B cell (primary cell): Measurements from ENCODE around the gene TMEM37. TPM values are rescaled to one million over a fixed set of nuclear protein-coding genes. Genes with fewer than 3 reads are reported as not detected.

ENCODE experiments used
- ATAC-seq: fragments of 200-7000 bp; cut with Tn5 transposase; one replicate; pipeline ENCODE4 v1.10.0; 2021; ENCODE audit warnings: low read depth, mild to moderate bottlenecking, moderate number of reproducible peaks, moderate library complexity
- CTCF ChIA-PET: fragments of 350-600 bp; sonication (Branson Sonifier 250); formaldehyde crosslinking; loops from one replicate; lab custom pipeline; 2021; ENCODE audit warnings: antibody characterized with exemption, inconsistent platforms; lab: Charles Lee
- POLR2A ChIA-PET: fragments of 350-600 bp; sonication (Branson Sonifier 250); formaldehyde crosslinking; loops from one replicate; lab custom pipeline; 2021; ENCODE audit warnings: antibody characterized with exemption; lab: Charles Lee
- DNase-seq: peaks from one replicate; pipeline ENCODE4 v3.0.0; 2013
- H2AFZ ChIP-seq: 2 replicates; pipeline ENCODE4 v1.6.1; 2012; ENCODE audit warnings: mild to moderate bottlenecking, low read depth, low read length; ENCODE audit not compliant: insufficient read depth, poor library complexity, severe bottlenecking
- H3K27ac ChIP-seq, 2 donors: 1 replicate in 1 of 2; 2 replicates in 1 of 2; pipeline ENCODE4 v1.5.1; 2012 to 2013; ENCODE audit warnings: low read length in 2 of 2, mild to moderate bottlenecking in 2 of 2, moderate library complexity in 1 of 2
- H3K27me3 ChIP-seq, 4 experiments: fragments of 200-600 bp in 1 of 4; sonication (generic) in 1 of 4; replicated peaks in 1 of 4; 1 replicate in 2 of 4; 2 replicates in 2 of 4; pipeline versions ENCODE4 v1.6.1 to v1.7.0; 2013 to 2016; ENCODE audit warnings: low read length in 3 of 4, mild to moderate bottlenecking in 2 of 4, mixed read lengths in 1 of 4, moderate library complexity in 1 of 4; ENCODE audit not compliant: insufficient read depth in 4 of 4, control insufficient read depth in 3 of 4; ENCODE audit errors: control extremely low read depth in 1 of 4
- H3K36me3 ChIP-seq, 2 experiments: replicated peaks in 1 of 2; 1 replicate in 1 of 2; 2 replicates in 1 of 2; pipeline versions ENCODE4 v1.6.1 to v1.7.1; 2013; ENCODE audit warnings: low read length in 1 of 2; ENCODE audit not compliant: insufficient read depth in 2 of 2, control insufficient read depth in 1 of 2; ENCODE audit errors: control extremely low read depth in 1 of 2, extremely low read depth in 1 of 2
- H3K4me1 ChIP-seq, 2 donors: fragments of 200-600 bp in 1 of 2; sonication (generic) in 1 of 2; 1 replicate in 1 of 2; 2 replicates in 1 of 2; pipeline versions ENCODE4 v1.5.1 to v1.6.1; 2013 to 2017; ENCODE audit warnings: low read length in 2 of 2; ENCODE audit not compliant: control insufficient read depth in 2 of 2, insufficient read depth in 2 of 2
- H3K4me2 ChIP-seq: replicated peaks from 2 replicates; pipeline ENCODE3; 2012; ENCODE audit warnings: mild to moderate bottlenecking, low read depth, low read length; ENCODE audit not compliant: poor library complexity, severe bottlenecking
- H3K4me3 ChIP-seq, 5 experiments: fragments of 200-600 bp in 1 of 5; sonication (generic) in 1 of 5; 1 replicate in 3 of 5; 2 replicates in 2 of 5; pipeline versions ENCODE4 v1.5.1 to v1.7.0; 2011 to 2016; ENCODE audit warnings: low read length in 4 of 5, mild to moderate bottlenecking in 4 of 5, low read depth in 2 of 5, control low read depth in 1 of 5, moderate library complexity in 1 of 5; ENCODE audit not compliant: insufficient read depth in 1 of 5; ENCODE audit errors: control extremely low read depth in 1 of 5, extremely low read depth in 1 of 5
- H3K79me2 ChIP-seq: fragments of 200-600 bp; sonication (generic); one replicate; pipeline ENCODE4 v1.6.0; 2016; ENCODE audit warnings: low read length; ENCODE audit not compliant: control insufficient read depth, insufficient read depth
- H3K9ac ChIP-seq: fragments of 200-600 bp; sonication (generic); 2 replicates; pipeline ENCODE4 v1.6.1; 2017; ENCODE audit warnings: mild to moderate bottlenecking, low read length, moderate library complexity
- H3K9me3 ChIP-seq, 3 donors: one replicate each; pipeline versions ENCODE4 v1.6.1 to v1.7.1; 2013; ENCODE audit warnings: low read length in 2 of 3; ENCODE audit not compliant: control insufficient read depth in 2 of 3, insufficient read depth in 1 of 3; ENCODE audit errors: control extremely low read depth in 1 of 3
- H4K20me1 ChIP-seq: 2 replicates; pipeline ENCODE4 v1.6.0; 2012; ENCODE audit warnings: mild to moderate bottlenecking, low read length; ENCODE audit not compliant: insufficient read depth, control insufficient read depth, poor library complexity, severe bottlenecking
- H3K27ac Mint-ChIP-seq: one replicate; pipeline ENCODE4 v1.8.0; 2021; ENCODE audit warnings: mixed read lengths
- H3K27me3 Mint-ChIP-seq: one replicate; pipeline ENCODE4 v1.8.0; 2021; ENCODE audit warnings: mixed read lengths
- H3K4me1 Mint-ChIP-seq: one replicate; pipeline ENCODE4 v1.8.0; 2021; ENCODE audit warnings: mixed read lengths
- H3K4me3 Mint-ChIP-seq: one replicate; pipeline ENCODE4 v1.8.0; 2021; ENCODE audit warnings: mixed read lengths
- H3K9me3 Mint-ChIP-seq: one replicate; pipeline ENCODE4 v1.8.0; 2022; ENCODE audit warnings: mixed read lengths; ENCODE audit not compliant: insufficient read depth
- EZH2 ChIP-seq: IDR thresholded peaks from 2 replicates; pipeline ENCODE4 v1.6.1; 2012; ENCODE audit warnings: borderline replicate concordance, low read depth, mild to moderate bottlenecking, moderate library complexity, low read length; ENCODE audit not compliant: insufficient read depth, poor library complexity, severe bottlenecking
- WGBS: methylation state at CpG from one replicate; pipeline ENCODE4 v1.1.5; 2013; ENCODE audit warnings: missing lambda C conversion rate; ENCODE audit not compliant: insufficient coverage; 5-methylcytosine and 5-hydroxymethylcytosine counted together
- intact Hi-C: fragments of 100-400 bp; cut with micrococcal nuclease; formaldehyde crosslinking; loops from one replicate; pipeline ENCODE4 v1.10.0; 2022
- polyA plus RNA-seq: library from polyadenylated mRNA; depleted of rRNA; stranded (reverse); fragments of >200 nt; gene quantifications from 2 replicates; pipeline ENCODE4 v1.2.3, GENCODE V29; 2012
- total RNA-seq, 2 donors: library from RNA; stranded (reverse); fragments of 120-200 nt in 1 of 2; gene quantifications; 1 replicate in 1 of 2; 2 replicates in 1 of 2; pipeline versions ENCODE4 v1.2.3 to v1.2.4, GENCODE V29; 2013 to 2022
- TF ChIP-seq, protein P1 (sequence below): fragments of 200-600 bp; IDR thresholded peaks from one replicate; pipeline ENCODE4 v1.8.0; 2022; ENCODE audit warnings: antibody characterized with exemption, mild to moderate bottlenecking

The TMEM37 gene
- total and polyA plus RNA-seq, 2 donors (not counting 1 experiment from before 2014, with no cell fraction given): not detected

DNA sequence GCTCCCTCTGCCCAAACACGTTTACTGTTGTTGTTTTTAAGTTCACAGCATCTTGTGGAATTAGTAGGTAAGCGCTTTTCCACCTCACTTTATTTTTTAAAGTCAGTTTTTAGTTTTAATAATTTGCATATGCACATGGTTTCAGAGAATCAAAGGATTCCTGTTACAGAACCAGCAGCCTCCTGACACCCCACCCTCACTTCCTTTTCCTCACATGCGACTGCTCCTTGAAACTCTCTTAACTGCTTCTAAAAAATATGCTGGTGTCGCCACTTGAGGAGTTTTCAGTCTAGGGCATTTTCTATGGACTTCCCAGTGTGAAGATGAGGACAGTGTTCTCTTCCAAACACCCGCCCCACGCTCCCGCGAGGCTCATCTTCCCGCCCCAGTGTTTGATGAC lies 14.4 kb downstream of the TMEM37 start:
- Histone ChIP-seq H3K9ac (no peak overlapping the region), H3K4me1 (no peaks in the 10 kb centered on the region), H4K20me1 (no peaks in the 10 kb centered on the region), H3K27me3 (peaks cover 0 to 11% (median 5%) of the 10 kb centered on the region in 4 experiments), H3K27ac (no peak overlapping the region), H3K79me2 (no peaks in the 10 kb centered on the region), H3K4me3 (no peak overlapping the region), H3K9me3 (no peaks in the 10 kb centered on the region), H3K4me2 (no peak overlapping the region), H3K36me3 (no peaks in the 10 kb centered on the region), H2AFZ (no peak overlapping the region)
- ATAC-seq: no peak
- Mint-ChIP-seq H3K9me3 (no peaks in the 10 kb centered on the region), H3K4me1 (no peaks in the 10 kb centered on the region), H3K27ac (no peak overlapping the region), H3K27me3 (peaks cover 31% of the 10 kb centered on the region), H3K4me3 (no peak overlapping the region)
- TF ChIP-seq EZH2: no peak
- TF ChIP-seq, protein P1, sequence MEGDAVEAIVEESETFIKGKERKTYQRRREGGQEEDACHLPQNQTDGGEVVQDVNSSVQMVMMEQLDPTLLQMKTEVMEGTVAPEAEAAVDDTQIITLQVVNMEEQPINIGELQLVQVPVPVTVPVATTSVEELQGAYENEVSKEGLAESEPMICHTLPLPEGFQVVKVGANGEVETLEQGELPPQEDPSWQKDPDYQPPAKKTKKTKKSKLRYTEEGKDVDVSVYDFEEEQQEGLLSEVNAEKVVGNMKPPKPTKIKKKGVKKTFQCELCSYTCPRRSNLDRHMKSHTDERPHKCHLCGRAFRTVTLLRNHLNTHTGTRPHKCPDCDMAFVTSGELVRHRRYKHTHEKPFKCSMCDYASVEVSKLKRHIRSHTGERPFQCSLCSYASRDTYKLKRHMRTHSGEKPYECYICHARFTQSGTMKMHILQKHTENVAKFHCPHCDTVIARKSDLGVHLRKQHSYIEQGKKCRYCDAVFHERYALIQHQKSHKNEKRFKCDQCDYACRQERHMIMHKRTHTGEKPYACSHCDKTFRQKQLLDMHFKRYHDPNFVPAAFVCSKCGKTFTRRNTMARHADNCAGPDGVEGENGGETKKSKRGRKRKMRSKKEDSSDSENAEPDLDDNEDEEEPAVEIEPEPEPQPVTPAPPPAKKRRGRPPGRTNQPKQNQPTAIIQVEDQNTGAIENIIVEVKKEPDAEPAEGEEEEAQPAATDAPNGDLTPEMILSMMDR: no peak
- intact Hi-C loops: no loop called here
- DNase-seq: no peak
- POLR2A ChIA-PET: no interaction called here
- WGBS: 79% methylated on average over 6 of the region's 9 CpGs
- CTCF ChIA-PET: no interaction called here

DNA sequence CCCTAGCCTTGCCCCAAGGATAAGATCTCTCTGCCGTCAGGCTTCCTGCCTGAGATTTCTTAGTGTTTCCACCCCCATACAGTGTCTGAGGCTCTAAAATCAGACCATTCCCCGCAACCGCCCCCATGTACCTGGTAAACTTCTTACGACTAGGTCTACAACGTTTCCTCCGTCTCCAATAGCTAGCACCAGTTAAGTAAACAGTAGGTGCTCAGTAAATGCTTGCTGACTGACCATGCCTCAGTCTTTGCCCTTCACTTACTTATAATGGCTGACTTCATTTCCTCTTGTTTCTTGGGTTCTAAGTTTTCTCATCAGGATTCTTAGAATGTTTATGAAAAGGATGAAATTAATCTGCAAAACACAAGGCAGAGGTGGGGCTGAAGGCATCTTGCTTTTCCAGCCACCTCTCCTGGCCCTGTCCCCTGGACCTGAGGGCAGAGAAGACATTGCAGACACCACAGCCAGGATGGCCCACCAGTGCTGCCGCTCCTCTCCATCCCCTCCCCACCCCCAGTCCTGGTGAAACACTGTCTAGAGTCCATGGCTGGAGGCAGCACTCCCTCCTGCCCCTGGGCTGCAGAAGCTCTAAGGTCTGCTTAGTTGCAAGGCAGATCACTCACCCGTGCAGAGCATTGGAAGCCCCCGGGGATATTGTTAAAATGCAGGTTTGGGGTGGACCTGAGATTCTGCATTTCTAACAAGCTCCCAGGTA lies 16.9 kb downstream of the TMEM37 start:
- Histone ChIP-seq H3K4me1 (no peaks in the 10 kb centered on the region), H3K27me3 (peaks cover 0 to 17% (median 5%) of the 10 kb centered on the region in 4 experiments), H3K79me2 (no peaks in the 10 kb centered on the region), H4K20me1 (no peaks in the 10 kb centered on the region), H3K9me3 (no peaks in the 10 kb centered on the region), H3K4me3 (no peak overlapping the region), H2AFZ (no peak overlapping the region), H3K27ac (no peak overlapping the region), H3K4me2 (no peak overlapping the region), H3K9ac (no peak overlapping the region), H3K36me3 (no peaks in the 10 kb centered on the region)
- intact Hi-C loops: no loop called here
- H3K27me3 Mint-ChIP-seq: peaks cover 50% of the 10 kb centered on the region
- ChIA-PET CTCF (no interaction called here), POLR2A (no interaction called here)
- no peaks in the 10 kb centered on the region for H3K4me1 Mint-ChIP-seq
- no peaks in the 10 kb centered on the region for H3K9me3 Mint-ChIP-seq
- no peak overlapping the region for H3K4me3 Mint-ChIP-seq
- ATAC-seq: no peak
- no peak overlapping the region for H3K27ac Mint-ChIP-seq
- no peak for DNase-seq
- WGBS: 87% methylated on average over 9 of the region's 9 CpGs
- TF ChIP-seq EZH2: no peak
- TF ChIP-seq, protein P1: no peak
